D721Med (cell line): ENCODE data around the gene FAM110C.
"Not testable (repeated sequence)": the region's sequence is repeated elsewhere in the genome, so short reads cannot be mapped to it uniquely, and the experiment has no call there.

Experiments used
- DNase-seq: peaks from one replicate; pipeline ENCODE4 v3.0.0; 2011; ENCODE audit warnings: low spot score; ENCODE audit not compliant: insufficient read length
- FAIRE-seq: peaks from 2 replicates; lab custom pipeline; 2011; peaks lifted over from hg19 to GRCh38; lab: Jason Lieb, UNC
- CTCF ChIP-seq: IDR thresholded peaks from 2 replicates; pipeline ENCODE4 v1.5.1; 2012; ENCODE audit warnings: mild to moderate bottlenecking, control low read depth; ENCODE audit not compliant: insufficient read depth; ENCODE audit errors: missing control alignments

Gene FAM110C

GRCh38 chr2:18402-19271 lies 27.7 kb downstream of the FAM110C start:
- FAIRE-seq (no peak), DNase-seq (no peak)
- TF ChIP-seq CTCF: peak; percentile 34

- FAIRE-seq, DNase-seq: not testable (repeated sequence)
Observed at GRCh38 chr2:15916-16315, 30.4 kb downstream of the FAM110C start.

- DNase-seq (no peak), FAIRE-seq (no peak)
- peak; percentile 19 for TF ChIP-seq CTCF
Observed at GRCh38 chr2:11248-11941, 34.9 kb downstream of the FAM110C start.

GRCh38 chr2:10222-10875 lies 36.0 kb downstream of the FAM110C start:
- no peak for TF ChIP-seq CTCF
- DNase-seq: no peak
- no peak for FAIRE-seq
